H9 (cell line): Measurements from ENCODE around the gene GHR. TPM values are rescaled to one million over a fixed set of nuclear protein-coding genes. Genes with fewer than 3 reads are reported as not detected.

Experiments used
- DNase-seq: peaks from one replicate; pipeline ENCODE4 v3.0.0-alpha.2; 2017
- H2AFZ ChIP-seq: one replicate; pipeline ENCODE4 v1.6.1; 2013; ENCODE audit warnings: mild to moderate bottlenecking, low read length, control low read depth, moderate library complexity
- H2AK5ac ChIP-seq: 2 replicates; pipeline ENCODE4 v1.6.1; 2013; ENCODE audit warnings: low read length, control low read depth, mixed read lengths; ENCODE audit not compliant: insufficient read length
- H2BK120ac ChIP-seq: one replicate; pipeline ENCODE4 v1.6.1; 2013; ENCODE audit warnings: low read depth, mild to moderate bottlenecking, low read length, control low read depth, inconsistent platforms; ENCODE audit not compliant: poor library complexity, severe bottlenecking
- H2BK12ac ChIP-seq: 2 replicates; pipeline ENCODE4 v1.6.1; 2013; ENCODE audit warnings: low read length, control low read depth, mixed read lengths, low read depth; ENCODE audit not compliant: insufficient read length
- H2BK15ac ChIP-seq: 2 replicates; pipeline ENCODE4 v1.6.1; 2013; ENCODE audit warnings: low read depth, low read length, control low read depth
- H2BK20ac ChIP-seq: one replicate; pipeline ENCODE4 v1.6.1; 2013; ENCODE audit warnings: low read depth, mild to moderate bottlenecking, low read length, control low read depth, inconsistent platforms; ENCODE audit not compliant: poor library complexity, severe bottlenecking
- H2BK5ac ChIP-seq: 2 replicates; pipeline ENCODE4 v1.6.1; 2013; ENCODE audit warnings: low read length, control low read depth, mixed read lengths; ENCODE audit not compliant: insufficient read length
- H3K14ac ChIP-seq: 2 replicates; pipeline ENCODE4 v1.6.1; 2013; ENCODE audit warnings: low read length, control low read depth; ENCODE audit not compliant: insufficient read depth
- H3K18ac ChIP-seq: 2 replicates; pipeline ENCODE4 v1.6.1; 2013; ENCODE audit warnings: low read depth, mild to moderate bottlenecking, mixed read lengths, low read length, control low read depth; ENCODE audit not compliant: insufficient read length
- H3K23ac ChIP-seq: 2 replicates; pipeline ENCODE4 v1.6.1; 2013; ENCODE audit warnings: low read length, control low read depth, mixed read lengths, low read depth; ENCODE audit not compliant: insufficient read length
- H3K23me2 ChIP-seq: 2 replicates; pipeline ENCODE4 v1.6.1; 2013; ENCODE audit warnings: low read depth, mild to moderate bottlenecking, mixed read lengths, low read length, control low read depth; ENCODE audit not compliant: insufficient read length, poor library complexity, severe bottlenecking
- H3K27ac ChIP-seq: 2 replicates; pipeline ENCODE4 v1.5.1; 2013; ENCODE audit warnings: low read length, control low read depth, mixed read lengths, low read depth; ENCODE audit not compliant: insufficient read length
- H3K27me3 ChIP-seq: 2 replicates; pipeline ENCODE4 v1.6.1; 2013; ENCODE audit warnings: low read length, control low read depth, inconsistent platforms; ENCODE audit not compliant: insufficient read depth
- H3K4ac ChIP-seq: 2 replicates; pipeline ENCODE4 v1.6.1; 2013; ENCODE audit warnings: low read depth, mild to moderate bottlenecking, control low read depth, inconsistent platforms, low read length, moderate library complexity
- H3K4me1 ChIP-seq: 2 replicates; pipeline ENCODE4 v1.6.1; 2013; ENCODE audit warnings: low read length, control low read depth, inconsistent platforms; ENCODE audit not compliant: insufficient read depth
- H3K4me2 ChIP-seq: 2 replicates; pipeline ENCODE4 v1.6.1; 2013; ENCODE audit warnings: low read length, control low read depth, mixed read lengths; ENCODE audit not compliant: insufficient read length, insufficient read depth
- H3K56ac ChIP-seq: 2 replicates; pipeline ENCODE4 v1.6.1; 2013; ENCODE audit warnings: low read depth, mild to moderate bottlenecking, mixed read lengths, low read length, control low read depth; ENCODE audit not compliant: insufficient read length
- H3K79me1 ChIP-seq: 2 replicates; pipeline ENCODE4 v1.6.1; 2013; ENCODE audit warnings: low read depth, mild to moderate bottlenecking, moderate library complexity, low read length, control low read depth, inconsistent platforms; ENCODE audit not compliant: insufficient read depth, poor library complexity, severe bottlenecking
- H3K79me2 ChIP-seq: 2 replicates; pipeline ENCODE4 v1.6.1; 2013; ENCODE audit warnings: low read length, control low read depth, inconsistent platforms; ENCODE audit not compliant: insufficient read depth
- H3K9ac ChIP-seq: 2 replicates; pipeline ENCODE4 v1.6.1; 2013; ENCODE audit warnings: low read length, control low read depth, mixed read lengths; ENCODE audit not compliant: insufficient read length; ENCODE audit errors: extremely low read depth
- H3K9me3 ChIP-seq: one replicate; pipeline ENCODE4 v1.6.1; 2013; ENCODE audit warnings: low read depth, low read length, inconsistent platforms; ENCODE audit not compliant: control insufficient read depth
- H3T11ph ChIP-seq: one replicate; pipeline ENCODE4 v1.6.1; 2013; ENCODE audit warnings: mild to moderate bottlenecking, low read length, control low read depth, inconsistent platforms
- H4K20me1 ChIP-seq: one replicate; pipeline ENCODE4 v1.6.1; 2013; ENCODE audit not compliant: control insufficient read depth, insufficient read length, insufficient read depth
- H4K5ac ChIP-seq: 2 replicates; pipeline ENCODE4 v1.6.1; 2013; ENCODE audit warnings: low read depth, mild to moderate bottlenecking, mixed read lengths, low read length, control low read depth; ENCODE audit not compliant: insufficient read length
- H4K8ac ChIP-seq: replicated peaks from 2 replicates; pipeline ENCODE4 v1.6.1; 2013; ENCODE audit warnings: low read length, control low read depth, mixed read lengths, low read depth; ENCODE audit not compliant: insufficient read length
- H4K91ac ChIP-seq: 2 replicates; pipeline ENCODE4 v1.6.1; 2013; ENCODE audit warnings: low read depth, mild to moderate bottlenecking, moderate library complexity, mixed read lengths, low read length, control low read depth; ENCODE audit not compliant: insufficient read length
- H3K27ac Mint-ChIP-seq, 3 experiments: 2 replicates in 2 of 3; 3 replicates in 1 of 3; pipeline ENCODE4 v1.8.0; 2020 to 2021; ENCODE audit warnings: mixed read lengths in 3 of 3, mild to moderate bottlenecking in 1 of 3, moderate library complexity in 1 of 3
- H3K27me3 Mint-ChIP-seq: 2 replicates; pipeline ENCODE4 v1.8.0; 2021; ENCODE audit warnings: low read depth, mild to moderate bottlenecking, moderate library complexity, mixed read lengths
- H3K36me3 Mint-ChIP-seq, 3 experiments: 2 replicates in 2 of 3; 3 replicates in 1 of 3; pipeline ENCODE4 v1.8.0; 2020 to 2021; ENCODE audit warnings: low read depth in 3 of 3, mixed read lengths in 3 of 3; ENCODE audit not compliant: insufficient read depth in 1 of 3
- H3K4me1 Mint-ChIP-seq, 2 experiments: 2 replicates each; pipeline ENCODE4 v1.8.0; 2020; ENCODE audit warnings: mixed read lengths in 2 of 2
- H3K4me3 Mint-ChIP-seq, 2 experiments: 2 replicates in 1 of 2; 3 replicates in 1 of 2; pipeline ENCODE4 v1.8.0; 2020 to 2021; ENCODE audit warnings: mild to moderate bottlenecking in 2 of 2, mixed read lengths in 2 of 2, moderate library complexity in 1 of 2
- H3K9me3 Mint-ChIP-seq, 2 experiments: 2 replicates in 1 of 2; 3 replicates in 1 of 2; pipeline ENCODE4 v1.8.0; 2020; ENCODE audit warnings: mild to moderate bottlenecking in 2 of 2, mixed read lengths in 2 of 2, moderate library complexity in 1 of 2
- CTCF ChIP-seq: fragments of 200-600 bp; sonication (generic); conservative IDR thresholded peaks from 3 replicates; pipeline ENCODE4 v1.8.0; 2021; ENCODE audit warnings: antibody characterized with exemption, mild to moderate bottlenecking
- WGBS: extraction: QIAGEN DNeasy Blood & Tissue Kit; methylation state at CpG from one replicate; pipeline ENCODE4 v1.1.7; 2013; ENCODE audit warnings: missing lambda C conversion rate, low lambda C conversion rate, mixed read lengths; ENCODE audit not compliant: insufficient read length; ENCODE audit errors: extremely low coverage; 5-methylcytosine and 5-hydroxymethylcytosine counted together
- total RNA-seq: library from RNA; stranded (reverse); gene quantifications from 2 replicates; pipeline ENCODE4 v1.2.1, GENCODE V29; 2021

Gene GHR
- total RNA-seq, 1 experiment from 2014 or later = 0.20 TPM

GRCh38 chr5:42569325-42569724 lies 146.1 kb downstream of the GHR start:
- H2BK120ac ChIP-seq = no peak overlapping the region
- no peak overlapping the region for H3K23ac ChIP-seq
- no peak overlapping the region for H2AFZ ChIP-seq
- H3K4me3 Mint-ChIP-seq = no peak overlapping the region
- no peaks in the 10 kb centered on the region for H3K9me3 ChIP-seq
- no peaks in the 10 kb centered on the region for H3K79me2 ChIP-seq
- no peak overlapping the region for H3K27ac ChIP-seq
- no peak overlapping the region for H3K4me2 ChIP-seq
- H4K91ac ChIP-seq = no peak overlapping the region
- H3K27me3 Mint-ChIP-seq = no peaks in the 10 kb centered on the region
- H3K4me1 Mint-ChIP-seq = no peaks in the 10 kb centered on the region
- no peak for TF ChIP-seq CTCF
- H4K5ac ChIP-seq = no peak overlapping the region
- no peak overlapping the region for H2AK5ac ChIP-seq
- DNase-seq = no peak
- no peaks in the 10 kb centered on the region for H3K9me3 Mint-ChIP-seq
- no peaks in the 10 kb centered on the region for H3K4me1 ChIP-seq
- H2BK15ac ChIP-seq = no peak overlapping the region
- H3K56ac ChIP-seq = no peak overlapping the region
- H2BK12ac ChIP-seq = no peak overlapping the region
- no CpG with 5 or more reads among the region's 2 CpGs for WGBS
- H3K27me3 ChIP-seq = no peaks in the 10 kb centered on the region
- H3T11ph ChIP-seq = no peak overlapping the region
- H4K8ac ChIP-seq = no peak overlapping the region
- no peak overlapping the region for H3K14ac ChIP-seq
- no peak overlapping the region for H3K18ac ChIP-seq
- H3K27ac Mint-ChIP-seq = no peak overlapping the region
- H4K20me1 ChIP-seq = no peaks in the 10 kb centered on the region
- no peaks in the 10 kb centered on the region for H3K79me1 ChIP-seq
- H2BK20ac ChIP-seq = no peak overlapping the region
- H2BK5ac ChIP-seq = no peak overlapping the region
- no peak overlapping the region for H3K9ac ChIP-seq
- H3K4ac ChIP-seq = no peak overlapping the region
- no peaks in the 10 kb centered on the region for H3K36me3 Mint-ChIP-seq
- no peaks in the 10 kb centered on the region for H3K23me2 ChIP-seq
